HEK293 (cell line): ENCODE data around the gene ZFYVE19.

Source experiments
- KLF10 ChIP-seq: fragments of 450-650 bp; IDR thresholded peaks from 2 replicates; pipeline ENCODE4 v1.5.1; 2018; ENCODE audit warnings: missing biosample characterization, mild to moderate bottlenecking, missing genetic modification characterization
- KLF16 ChIP-seq: fragments of 450-650 bp; formaldehyde crosslinking; IDR thresholded peaks from 2 replicates; pipeline ENCODE4 v1.5.1; 2017; ENCODE audit warnings: missing biosample characterization, missing genetic modification characterization
- KLF17 ChIP-seq: fragments of 450-650 bp; formaldehyde crosslinking; IDR thresholded peaks from 2 replicates; pipeline ENCODE4 v1.5.1; 2016; ENCODE audit warnings: missing biosample characterization, missing genetic modification characterization
- KLF8 ChIP-seq: fragments of 450-650 bp; formaldehyde crosslinking; IDR thresholded peaks from 2 replicates; pipeline ENCODE4 v1.5.1; 2016; ENCODE audit warnings: missing biosample characterization, missing genetic modification characterization
- OSR2 ChIP-seq: fragments of 450-650 bp; formaldehyde crosslinking; IDR thresholded peaks from 2 replicates; pipeline ENCODE4 v1.5.1; 2016; ENCODE audit warnings: missing biosample characterization, missing genetic modification characterization
- RBAK ChIP-seq: fragments of 450-650 bp; formaldehyde crosslinking; IDR thresholded peaks from 2 replicates; pipeline ENCODE4 v1.5.1; 2016; ENCODE audit warnings: missing biosample characterization, missing genetic modification characterization
- TSHZ1 ChIP-seq: fragments of 450-650 bp; formaldehyde crosslinking; IDR thresholded peaks from 2 replicates; pipeline ENCODE4 v1.5.1; 2016; ENCODE audit warnings: missing biosample characterization, missing genetic modification characterization, borderline replicate concordance
- YY1 ChIP-seq: fragments of 450-650 bp; formaldehyde crosslinking; IDR thresholded peaks from 2 replicates; pipeline ENCODE4 v1.5.1; 2018; ENCODE audit warnings: missing biosample characterization, missing genetic modification characterization
- ZBTB20 ChIP-seq: fragments of 450-650 bp; formaldehyde crosslinking; IDR thresholded peaks from 2 replicates; pipeline ENCODE4 v1.5.1; 2016; ENCODE audit warnings: missing biosample characterization, missing genetic modification characterization
- ZEB2 ChIP-seq: fragments of 450-650 bp; formaldehyde crosslinking; IDR thresholded peaks from 2 replicates; pipeline ENCODE4 v1.5.1; 2016; ENCODE audit warnings: missing biosample characterization, missing genetic modification characterization
- ZFHX2 ChIP-seq: fragments of 450-650 bp; formaldehyde crosslinking; conservative IDR thresholded peaks from 2 replicates; pipeline ENCODE4 v1.5.1; 2016; ENCODE audit warnings: missing biosample characterization, missing genetic modification characterization
- ZNF114 ChIP-seq: fragments of 450-650 bp; formaldehyde crosslinking; IDR thresholded peaks from 2 replicates; pipeline ENCODE4 v1.5.0; 2017; ENCODE audit warnings: missing biosample characterization, missing genetic modification characterization
- ZNF366 ChIP-seq: fragments of 450-650 bp; formaldehyde crosslinking; conservative IDR thresholded peaks from 2 replicates; pipeline ENCODE4 v1.5.1; 2016; ENCODE audit warnings: missing biosample characterization, missing genetic modification characterization
- ZNF404 ChIP-seq: fragments of 450-650 bp; formaldehyde crosslinking; IDR thresholded peaks from 2 replicates; pipeline ENCODE4 v1.5.1; 2017; ENCODE audit warnings: missing biosample characterization, missing genetic modification characterization
- ZNF416 ChIP-seq: fragments of 450-650 bp; formaldehyde crosslinking; IDR thresholded peaks from 2 replicates; pipeline ENCODE4 v1.5.1; 2016; ENCODE audit warnings: missing biosample characterization, missing genetic modification characterization
- ZNF423 ChIP-seq: fragments of 450-650 bp; formaldehyde crosslinking; IDR thresholded peaks from 2 replicates; pipeline ENCODE4 v1.5.1; 2016; ENCODE audit warnings: missing biosample characterization, missing genetic modification characterization
- ZNF501 ChIP-seq: fragments of 450-650 bp; formaldehyde crosslinking; IDR thresholded peaks from 2 replicates; pipeline ENCODE4 v1.5.1; 2016; ENCODE audit warnings: missing biosample characterization, missing genetic modification characterization
- ZNF561 ChIP-seq: fragments of 450-650 bp; IDR thresholded peaks from 2 replicates; pipeline ENCODE4 v1.5.1; 2018; ENCODE audit warnings: missing biosample characterization, missing genetic modification characterization, borderline replicate concordance
- ZNF585B ChIP-seq: fragments of 450-650 bp; formaldehyde crosslinking; IDR thresholded peaks from 2 replicates; pipeline ENCODE4 v1.5.1; 2016; ENCODE audit warnings: missing biosample characterization, missing genetic modification characterization
- ZNF596 ChIP-seq: fragments of 450-650 bp; IDR thresholded peaks from 2 replicates; pipeline ENCODE4 v1.5.0; 2018; ENCODE audit warnings: missing biosample characterization, mild to moderate bottlenecking, missing genetic modification characterization, moderate library complexity
- ZNF660 ChIP-seq: fragments of 450-650 bp; IDR thresholded peaks from 2 replicates; pipeline ENCODE4 v1.5.1; 2018; ENCODE audit warnings: missing biosample characterization, mild to moderate bottlenecking, missing genetic modification characterization
- ZSCAN23 ChIP-seq: fragments of 450-650 bp; formaldehyde crosslinking; IDR thresholded peaks from 2 replicates; pipeline ENCODE4 v1.5.1; 2016; ENCODE audit warnings: missing biosample characterization, missing genetic modification characterization
- ZSCAN4 ChIP-seq: fragments of 450-650 bp; formaldehyde crosslinking; IDR thresholded peaks from 2 replicates; pipeline ENCODE4 v1.5.1; 2017; ENCODE audit warnings: missing biosample characterization, missing genetic modification characterization
- ZXDB ChIP-seq: fragments of 450-650 bp; formaldehyde crosslinking; IDR thresholded peaks from 2 replicates; pipeline ENCODE4 v1.5.1; 2016; ENCODE audit warnings: missing biosample characterization, missing genetic modification characterization
- TF ChIP-seq, protein P1 (sequence below): fragments of 450-650 bp; formaldehyde crosslinking; IDR thresholded peaks from 2 replicates; pipeline ENCODE4 v1.5.1; 2016; ENCODE audit warnings: missing biosample characterization, missing genetic modification characterization
- TF ChIP-seq, protein P2 (sequence below): fragments of 450-650 bp; formaldehyde crosslinking; IDR thresholded peaks from 2 replicates; pipeline ENCODE4 v1.5.1; 2016; ENCODE audit warnings: missing biosample characterization, missing genetic modification characterization

ZFYVE19 gene

DNA sequence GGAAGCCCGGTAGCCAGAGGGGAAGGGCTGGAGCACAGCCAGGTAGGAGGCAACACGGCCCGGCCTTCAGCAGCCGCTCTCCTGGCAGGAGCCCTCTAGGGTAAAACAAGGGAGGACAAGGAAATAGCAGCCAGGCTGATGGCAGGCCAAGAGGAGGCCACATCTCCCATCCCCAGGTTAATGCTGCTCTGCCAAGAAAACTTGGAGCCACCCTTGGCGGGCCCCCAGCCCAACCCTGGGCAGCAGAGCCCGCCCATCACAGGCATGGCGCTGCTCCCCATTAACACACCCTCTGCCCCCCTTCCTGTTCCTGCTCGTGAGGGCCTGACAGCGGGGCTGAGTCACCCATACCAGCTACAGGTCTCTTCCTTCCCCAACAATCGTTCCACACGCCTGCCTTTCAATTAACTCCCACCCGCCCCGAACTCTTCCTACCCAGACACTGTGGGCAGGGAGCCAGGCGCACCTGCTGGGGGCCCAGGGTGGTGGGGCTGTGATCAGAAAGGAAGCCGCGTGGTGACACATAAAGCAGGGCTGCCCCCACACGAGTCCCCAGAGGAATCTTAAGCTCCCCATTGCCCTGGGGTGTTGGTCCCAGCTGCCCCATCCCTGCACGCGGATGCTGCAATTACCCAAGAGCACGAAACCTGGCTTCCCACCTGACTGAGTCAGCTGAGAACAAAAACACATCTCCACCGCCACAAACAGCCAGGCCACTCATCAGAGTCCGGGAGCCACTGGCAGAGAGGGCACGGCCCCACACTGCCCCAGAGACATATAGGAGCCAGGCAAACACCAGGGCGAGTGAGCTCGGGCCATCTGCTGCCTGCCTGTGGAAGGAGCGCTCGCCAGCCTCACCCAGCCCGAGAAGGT, 37.4 kb upstream of the ZFYVE19 start, which contains the start of gene C15orf62 (continued):
- peak; percentile 39; the same call in 1 of the 2 replicates for TF ChIP-seq ZEB2 (tag by site-specific recombination)
- TF ChIP-seq TSHZ1, result peak; percentile 49; the same call in 1 of the 2 replicates
- peak; percentile 18; the same call in 1 of the 2 replicates for TF ChIP-seq OSR2 (tag by site-specific recombination)
- TF ChIP-seq ZSCAN23, result 0 out of 2 replicates have a peak, but pooled peaks have one; percentile 46
- peak; percentile 40; the same call in 1 of the 2 replicates for TF ChIP-seq KLF10 (tag by site-specific recombination)
- TF ChIP-seq ZNF561 (tag by site-specific recombination), result no peak
- peak; percentile 61 for TF ChIP-seq ZNF423 (tag by site-specific recombination)
- no peak for TF ChIP-seq ZNF114 (tag by site-specific recombination)
- TF ChIP-seq ZNF596 (tag by site-specific recombination), result no peak
- peak; percentile 93 for TF ChIP-seq ZFHX2 (tag by site-specific recombination)
- 0 out of 2 replicates have a peak, but pooled peaks have one; percentile 19 for TF ChIP-seq ZNF366 (tag by site-specific recombination)
- TF ChIP-seq ZXDB (tag by site-specific recombination), result 0 out of 2 replicates have a peak, but pooled peaks have one; percentile 21
- peak; percentile 97 for TF ChIP-seq KLF17
- TF ChIP-seq ZNF416, result no peak
- TF ChIP-seq KLF8 (tag by site-specific recombination), result peak; percentile 62; the same call in 1 of the 2 replicates
- TF ChIP-seq YY1 (tag by site-specific recombination), result no peak
- no peak for TF ChIP-seq RBAK (tag by site-specific recombination)
- TF ChIP-seq, protein P1, sequence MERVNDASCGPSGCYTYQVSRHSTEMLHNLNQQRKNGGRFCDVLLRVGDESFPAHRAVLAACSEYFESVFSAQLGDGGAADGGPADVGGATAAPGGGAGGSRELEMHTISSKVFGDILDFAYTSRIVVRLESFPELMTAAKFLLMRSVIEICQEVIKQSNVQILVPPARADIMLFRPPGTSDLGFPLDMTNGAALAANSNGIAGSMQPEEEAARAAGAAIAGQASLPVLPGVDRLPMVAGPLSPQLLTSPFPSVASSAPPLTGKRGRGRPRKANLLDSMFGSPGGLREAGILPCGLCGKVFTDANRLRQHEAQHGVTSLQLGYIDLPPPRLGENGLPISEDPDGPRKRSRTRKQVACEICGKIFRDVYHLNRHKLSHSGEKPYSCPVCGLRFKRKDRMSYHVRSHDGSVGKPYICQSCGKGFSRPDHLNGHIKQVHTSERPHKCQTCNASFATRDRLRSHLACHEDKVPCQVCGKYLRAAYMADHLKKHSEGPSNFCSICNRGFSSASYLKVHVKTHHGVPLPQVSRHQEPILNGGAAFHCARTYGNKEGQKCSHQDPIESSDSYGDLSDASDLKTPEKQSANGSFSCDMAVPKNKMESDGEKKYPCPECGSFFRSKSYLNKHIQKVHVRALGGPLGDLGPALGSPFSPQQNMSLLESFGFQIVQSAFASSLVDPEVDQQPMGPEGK (tag by site-specific recombination), result peak; percentile 80
- 0 out of 2 replicates have a peak, but pooled peaks have one; percentile 53 for TF ChIP-seq ZNF660 (tag by site-specific recombination)
- no peak for TF ChIP-seq ZSCAN4 (tag by site-specific recombination)
- TF ChIP-seq ZNF585B (tag by site-specific recombination), result no peak
- no peak for TF ChIP-seq ZNF404 (tag by site-specific recombination)
- TF ChIP-seq KLF16 (tag by site-specific recombination), result 0 out of 2 replicates have a peak, but pooled peaks have one; percentile 31
- TF ChIP-seq, protein P2, sequence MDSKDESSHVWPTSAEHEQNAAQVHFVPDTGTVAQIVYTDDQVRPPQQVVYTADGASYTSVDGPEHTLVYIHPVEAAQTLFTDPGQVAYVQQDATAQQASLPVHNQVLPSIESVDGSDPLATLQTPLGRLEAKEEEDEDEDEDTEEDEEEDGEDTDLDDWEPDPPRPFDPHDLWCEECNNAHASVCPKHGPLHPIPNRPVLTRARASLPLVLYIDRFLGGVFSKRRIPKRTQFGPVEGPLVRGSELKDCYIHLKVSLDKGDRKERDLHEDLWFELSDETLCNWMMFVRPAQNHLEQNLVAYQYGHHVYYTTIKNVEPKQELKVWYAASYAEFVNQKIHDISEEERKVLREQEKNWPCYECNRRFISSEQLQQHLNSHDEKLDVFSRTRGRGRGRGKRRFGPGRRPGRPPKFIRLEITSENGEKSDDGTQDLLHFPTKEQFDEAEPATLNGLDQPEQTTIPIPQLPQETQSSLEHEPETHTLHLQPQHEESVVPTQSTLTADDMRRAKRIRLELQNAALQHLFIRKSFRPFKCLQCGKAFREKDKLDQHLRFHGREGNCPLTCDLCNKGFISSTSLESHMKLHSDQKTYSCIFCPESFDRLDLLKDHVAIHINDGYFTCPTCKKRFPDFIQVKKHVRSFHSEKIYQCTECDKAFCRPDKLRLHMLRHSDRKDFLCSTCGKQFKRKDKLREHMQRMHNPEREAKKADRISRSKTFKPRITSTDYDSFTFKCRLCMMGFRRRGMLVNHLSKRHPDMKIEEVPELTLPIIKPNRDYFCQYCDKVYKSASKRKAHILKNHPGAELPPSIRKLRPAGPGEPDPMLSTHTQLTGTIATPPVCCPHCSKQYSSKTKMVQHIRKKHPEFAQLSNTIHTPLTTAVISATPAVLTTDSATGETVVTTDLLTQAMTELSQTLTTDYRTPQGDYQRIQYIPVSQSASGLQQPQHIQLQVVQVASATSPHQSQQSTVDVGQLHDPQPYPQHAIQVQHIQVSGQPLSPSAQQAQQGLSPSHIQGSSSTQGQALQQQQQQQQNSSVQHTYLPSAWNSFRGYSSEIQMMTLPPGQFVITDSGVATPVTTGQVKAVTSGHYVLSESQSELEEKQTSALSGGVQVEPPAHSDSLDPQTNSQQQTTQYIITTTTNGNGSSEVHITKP, result peak; percentile 54
- TF ChIP-seq ZBTB20 (tag by site-specific recombination), result peak; percentile 87
- TF ChIP-seq ZNF501 (tag by site-specific recombination), result no peak
